A673 (cell line): Measurements from ENCODE around the gene MYCN. TPM values are rescaled to one million over a fixed set of nuclear protein-coding genes. Genes with fewer than 3 reads are reported as not detected.

ENCODE experiments used
- BruUV-seq: library from RNA; stranded (reverse); fragments of 400-500 nt; replicated peaks from 2 replicates; lab custom pipeline; 2021; lab: Mats Ljungman, UMichigan
- CTCF ChIA-PET: fragments of 300-600 bp; sonication (Branson Sonifier 250); formaldehyde crosslinking; loops from one replicate; lab custom pipeline; 2022; ENCODE audit warnings: antibody characterized with exemption; lab: Charles Lee
- POLR2A ChIA-PET: fragments of 300-600 bp; sonication (Branson Sonifier 250); formaldehyde crosslinking; loops from one replicate; lab custom pipeline; 2022; ENCODE audit warnings: antibody characterized with exemption; ENCODE audit not compliant: low non-redundant PET; lab: Charles Lee
- DNase-seq: peaks from one replicate; pipeline ENCODE4 v3.0.0-alpha.2; 2015; ENCODE audit warnings: low spot score
- H3K27ac ChIP-seq: fragments of 200-600 bp; sonication (generic); 2 replicates; pipeline ENCODE4 v1.5.1; 2016; ENCODE audit warnings: mixed run types, low read depth, mild to moderate bottlenecking, mixed read lengths, antibody characterized with exemption, low read length; ENCODE audit not compliant: poor library complexity, severe bottlenecking
- H3K27me3 ChIP-seq: fragments of 200-600 bp; sonication (generic); replicated peaks from 2 replicates; pipeline ENCODE4 v1.6.1; 2017; ENCODE audit warnings: mixed run types, low read depth, mild to moderate bottlenecking, mixed read lengths, antibody characterized with exemption, low read length; ENCODE audit not compliant: insufficient read depth, poor library complexity
- H3K36me3 ChIP-seq: fragments of 200-600 bp; sonication (generic); 2 replicates; pipeline ENCODE4 v1.6.1; 2016; ENCODE audit warnings: mixed run types, mild to moderate bottlenecking, mixed read lengths, antibody characterized with exemption, low read length; ENCODE audit not compliant: insufficient read depth, poor library complexity, severe bottlenecking
- H3K4me1 ChIP-seq: fragments of 200-600 bp; sonication (generic); 2 replicates; pipeline ENCODE4 v1.6.1; 2017; ENCODE audit warnings: mixed run types, mild to moderate bottlenecking, mixed read lengths, antibody characterized with exemption, low read length; ENCODE audit not compliant: insufficient read depth, poor library complexity, severe bottlenecking
- H3K4me3 ChIP-seq: fragments of 200-600 bp; sonication (generic); 2 replicates; pipeline ENCODE4 v1.5.1; 2016; ENCODE audit warnings: low read depth, mixed run types, mild to moderate bottlenecking, mixed read lengths, low read length; ENCODE audit not compliant: poor library complexity, severe bottlenecking
- H3K9me3 ChIP-seq: fragments of 200-600 bp; sonication (generic); 2 replicates; pipeline ENCODE4 v1.6.1; 2016; ENCODE audit warnings: mixed run types, low read depth, mild to moderate bottlenecking, mixed read lengths, antibody characterized with exemption, low read length; ENCODE audit not compliant: poor library complexity, severe bottlenecking
- CTCF ChIP-seq: fragments of 300-800, 200-600 bp; sonication (generic); conservative IDR thresholded peaks from 2 replicates; pipeline ENCODE4 v1.5.1; 2017; ENCODE audit warnings: low read depth, mild to moderate bottlenecking, antibody characterized with exemption, low read length, moderate library complexity, mixed read lengths
- EZH2 ChIP-seq: fragments of 200-600 bp; sonication (generic); IDR thresholded peaks from 2 replicates; pipeline ENCODE4 v1.6.1; 2017; ENCODE audit warnings: borderline replicate concordance, low read depth, mild to moderate bottlenecking, mixed read lengths, antibody characterized with exemption, low read length; ENCODE audit not compliant: poor library complexity, severe bottlenecking
- intact Hi-C: fragments of 100-400 bp; cut with micrococcal nuclease; formaldehyde crosslinking; loops from one replicate; pipeline ENCODE4 v1.10.0; 2022; ENCODE audit not compliant: unreplicated experiment
- total RNA-seq: library from RNA; stranded (reverse); gene quantifications from 2 replicates; pipeline ENCODE4 v1.2.3, GENCODE V29; 2021

Gene MYCN
- total RNA-seq, 1 experiment from 2014 or later: 2.8 TPM

- Histone ChIP-seq H3K27me3 (no peaks in the 10 kb centered on the region), H3K36me3 (no peaks in the 10 kb centered on the region), H3K4me3 (no peak overlapping the region), H3K27ac (no peak overlapping the region), H3K9me3 (no peaks in the 10 kb centered on the region), H3K4me1 (no peaks in the 10 kb centered on the region)
- no peak for TF ChIP-seq EZH2
- no peak for TF ChIP-seq CTCF
- intact Hi-C loops: no loop called here
- no peak for DNase-seq
- POLR2A ChIA-PET: no interaction called here
- no TSS peak for BruUV-seq
- CTCF ChIA-PET: no interaction called here
Measured at GRCh38 chr2:15937105-15937881, 3.1 kb upstream of the MYCN start.

- Histone ChIP-seq H3K36me3 (no peaks in the 10 kb centered on the region), H3K27me3 (no peaks in the 10 kb centered on the region), H3K9me3 (no peaks in the 10 kb centered on the region), H3K4me3 (no peak overlapping the region), H3K27ac (no peak overlapping the region), H3K4me1 (peaks cover 2% of the 10 kb centered on the region)
- TF ChIP-seq CTCF: no peak
- intact Hi-C loops: no loop called here
- CTCF ChIA-PET: no interaction called here
- no TSS peak for BruUV-seq
- POLR2A ChIA-PET: no interaction called here
- DNase-seq: no peak
Measured at GRCh38 chr2:15937882-15938802, 2.2 kb upstream of the MYCN start.

- DNase-seq: no peak
- Histone ChIP-seq H3K27me3 (no peaks in the 10 kb centered on the region), H3K4me3 (no peak overlapping the region), H3K27ac (no peak overlapping the region), H3K4me1 (peaks cover 11% of the 10 kb centered on the region), H3K36me3 (no peaks in the 10 kb centered on the region), H3K9me3 (no peaks in the 10 kb centered on the region)
- no peak for TF ChIP-seq CTCF
- TF ChIP-seq EZH2: no peak
- intact Hi-C loops: loop anchor here (1.0 kb wide), 1 partner anchor 569 kb away; no protein-coding TSS in a partner anchor
- ChIA-PET CTCF (interaction anchor here (1.1 to 1.5 kb wide), 3 partner anchors 343 to 670 kb away, joined by 3 to 36 read pairs (median 6); no protein-coding TSS in a partner anchor), POLR2A (no interaction called here)
- no TSS peak for BruUV-seq
Measured at GRCh38 chr2:15938803-15939555, 1.4 kb upstream of the MYCN start.
